ENCODE results near the gene RTP2. TPM values are rescaled to one million over a fixed set of nuclear protein-coding genes. Genes with fewer than 3 reads are reported as not detected.

RTP2 gene
- total RNA-seq, 1 experiment from 2014 or later: not detected

DNA sequence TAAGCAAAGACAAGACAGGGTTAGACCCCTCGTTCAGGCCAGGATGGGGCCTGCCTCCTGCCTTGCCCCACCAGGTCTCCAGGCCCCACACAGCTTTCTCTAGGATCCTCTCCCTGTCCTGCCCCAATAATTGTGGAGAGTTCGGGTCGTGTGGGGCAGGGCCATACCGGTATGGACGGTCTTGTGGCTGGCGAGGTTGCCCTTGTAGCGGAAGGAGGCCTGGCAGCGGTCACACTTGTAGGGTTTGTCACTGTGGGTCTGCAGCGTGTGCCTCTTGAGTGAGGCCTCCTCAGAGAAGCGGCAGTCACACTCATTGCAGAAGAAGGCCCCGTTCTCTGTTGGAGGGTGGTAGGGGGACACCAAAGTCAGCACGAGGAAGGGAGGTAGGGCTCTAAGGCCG lies 24.2 kb upstream of the RTP2 start:
- CTCF ChIA-PET: no interaction called here
- DNase-seq (ENCODE audit: low spot score): no peak
- TF ChIP-seq EZH2 (IDR thresholded peaks at IDR 0.05; ENCODE audit: borderline replicate concordance, low read depth, low read length, poor library complexity, severe bottlenecking): no peak
- BruUV-seq (replicated peaks): no TSS peak
- Histone ChIP-seq H3K27ac (ENCODE audit: low read depth, low read length, poor library complexity, severe bottlenecking) (no peak overlapping the region), H3K9me3 (ENCODE audit: low read depth, low read length, poor library complexity, severe bottlenecking) (no peaks in the 10 kb centered on the region), H3K4me3 (ENCODE audit: low read depth, low read length, poor library complexity, severe bottlenecking) (no peak overlapping the region), H3K36me3 (ENCODE audit: insufficient read depth, low read length, poor library complexity, severe bottlenecking) (peaks cover 94% of the 10 kb centered on the region), H3K4me1 (ENCODE audit: insufficient read depth, low read length, poor library complexity, severe bottlenecking) (no peaks in the 10 kb centered on the region), H3K27me3 (replicated peaks; ENCODE audit: insufficient read depth, low read depth, low read length, poor library complexity) (no peaks in the 10 kb centered on the region)
- intact Hi-C loops (cut with micrococcal nuclease; ENCODE audit: unreplicated experiment): no loop called here
- POLR2A ChIA-PET (ENCODE audit: low non-redundant PET): no interaction called here

DNA sequence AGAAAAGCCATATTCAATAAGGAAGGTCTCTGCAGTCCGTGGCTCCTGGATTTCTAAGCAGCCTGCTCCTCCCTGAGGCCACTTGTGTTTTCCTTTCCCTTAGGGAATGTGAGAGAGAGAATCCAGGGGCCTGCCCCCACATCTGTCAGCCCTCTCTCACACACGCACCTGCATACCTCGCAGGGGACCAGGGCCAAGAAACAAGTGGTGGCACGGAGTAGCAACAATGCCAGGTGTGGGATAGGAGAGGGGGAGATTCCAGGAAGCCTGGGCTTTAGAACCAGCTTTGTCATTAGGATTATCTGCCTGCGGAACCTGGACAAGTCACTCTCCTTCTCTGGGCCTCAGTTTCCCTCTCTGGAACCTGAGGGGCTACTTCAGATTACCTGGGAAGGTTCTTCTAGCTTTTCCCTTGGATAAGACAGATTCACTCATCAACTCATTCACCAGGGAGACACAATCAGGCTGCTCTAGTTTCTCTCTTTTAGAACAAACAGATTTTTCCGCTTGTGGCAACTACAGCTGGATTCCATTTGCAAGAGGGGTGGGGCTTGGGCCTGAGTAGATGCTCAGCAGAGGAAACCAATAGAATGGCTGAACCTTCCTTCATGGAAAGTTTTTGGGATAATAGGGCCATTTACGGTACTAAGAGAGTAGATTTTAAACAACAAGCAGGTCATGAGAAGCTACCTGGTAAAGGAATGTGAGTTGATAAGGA lies 23.5 kb upstream of the RTP2 start:
- BruUV-seq (replicated peaks): no TSS peak
- intact Hi-C loops (cut with micrococcal nuclease; ENCODE audit: unreplicated experiment): no loop called here
- H3K27me3 ChIP-seq (replicated peaks; ENCODE audit: insufficient read depth, low read depth, low read length, poor library complexity): no peaks in the 10 kb centered on the region
- H3K4me3 ChIP-seq (ENCODE audit: low read depth, low read length, poor library complexity, severe bottlenecking): no peak overlapping the region
- TF ChIP-seq EZH2 (IDR thresholded peaks at IDR 0.05; ENCODE audit: borderline replicate concordance, low read depth, low read length, poor library complexity, severe bottlenecking): no peak
- TF ChIP-seq, protein P1, sequence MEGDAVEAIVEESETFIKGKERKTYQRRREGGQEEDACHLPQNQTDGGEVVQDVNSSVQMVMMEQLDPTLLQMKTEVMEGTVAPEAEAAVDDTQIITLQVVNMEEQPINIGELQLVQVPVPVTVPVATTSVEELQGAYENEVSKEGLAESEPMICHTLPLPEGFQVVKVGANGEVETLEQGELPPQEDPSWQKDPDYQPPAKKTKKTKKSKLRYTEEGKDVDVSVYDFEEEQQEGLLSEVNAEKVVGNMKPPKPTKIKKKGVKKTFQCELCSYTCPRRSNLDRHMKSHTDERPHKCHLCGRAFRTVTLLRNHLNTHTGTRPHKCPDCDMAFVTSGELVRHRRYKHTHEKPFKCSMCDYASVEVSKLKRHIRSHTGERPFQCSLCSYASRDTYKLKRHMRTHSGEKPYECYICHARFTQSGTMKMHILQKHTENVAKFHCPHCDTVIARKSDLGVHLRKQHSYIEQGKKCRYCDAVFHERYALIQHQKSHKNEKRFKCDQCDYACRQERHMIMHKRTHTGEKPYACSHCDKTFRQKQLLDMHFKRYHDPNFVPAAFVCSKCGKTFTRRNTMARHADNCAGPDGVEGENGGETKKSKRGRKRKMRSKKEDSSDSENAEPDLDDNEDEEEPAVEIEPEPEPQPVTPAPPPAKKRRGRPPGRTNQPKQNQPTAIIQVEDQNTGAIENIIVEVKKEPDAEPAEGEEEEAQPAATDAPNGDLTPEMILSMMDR (conservative IDR thresholded peaks at IDR 0.05; ENCODE audit: low read depth, low read length): no peak
- H3K27ac ChIP-seq (ENCODE audit: low read depth, low read length, poor library complexity, severe bottlenecking): no peak overlapping the region
- ChIA-PET POLR2A (ENCODE audit: low non-redundant PET) (no interaction called here), CTCF (no interaction called here)
- no peaks in the 10 kb centered on the region for H3K4me1 ChIP-seq (ENCODE audit: insufficient read depth, low read length, poor library complexity, severe bottlenecking)
- H3K36me3 ChIP-seq (ENCODE audit: insufficient read depth, low read length, poor library complexity, severe bottlenecking): peaks cover 92% of the 10 kb centered on the region
- no peaks in the 10 kb centered on the region for H3K9me3 ChIP-seq (ENCODE audit: low read depth, low read length, poor library complexity, severe bottlenecking)
- no peak for DNase-seq (ENCODE audit: low spot score)

DNA sequence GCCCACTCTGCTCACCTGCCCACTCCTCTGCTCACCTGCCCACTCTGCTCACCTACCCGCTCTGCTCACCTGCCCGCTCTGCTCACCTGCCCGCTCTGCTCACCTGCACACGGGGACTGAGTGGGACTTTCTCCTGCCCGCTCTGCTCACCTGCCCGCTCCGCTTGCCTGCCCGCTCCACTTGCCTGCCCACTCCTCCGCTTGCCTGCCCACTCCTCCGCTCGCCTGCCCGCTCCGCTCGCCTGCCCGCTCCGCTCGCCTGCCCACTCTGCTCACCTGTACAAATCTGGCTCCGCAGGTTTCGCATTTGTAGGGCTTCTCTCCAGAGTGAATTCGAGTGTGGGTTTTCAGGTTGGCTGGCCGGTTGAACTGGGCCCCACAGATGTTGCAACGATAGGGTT lies 22.9 kb upstream of the RTP2 start:
- no peak overlapping the region for H3K4me3 ChIP-seq (ENCODE audit: low read depth, low read length, poor library complexity, severe bottlenecking)
- ChIA-PET POLR2A (ENCODE audit: low non-redundant PET) (no interaction called here), CTCF (no interaction called here)
- intact Hi-C loops (cut with micrococcal nuclease; ENCODE audit: unreplicated experiment): no loop called here
- peaks cover 86% of the 10 kb centered on the region for H3K36me3 ChIP-seq (ENCODE audit: insufficient read depth, low read length, poor library complexity, severe bottlenecking)
- no peaks in the 10 kb centered on the region for H3K27me3 ChIP-seq (replicated peaks; ENCODE audit: insufficient read depth, low read depth, low read length, poor library complexity)
- no peak for DNase-seq (ENCODE audit: low spot score)
- no peaks in the 10 kb centered on the region for H3K9me3 ChIP-seq (ENCODE audit: low read depth, low read length, poor library complexity, severe bottlenecking)
- no peak for TF ChIP-seq EZH2 (IDR thresholded peaks at IDR 0.05; ENCODE audit: borderline replicate concordance, low read depth, low read length, poor library complexity, severe bottlenecking)
- TF ChIP-seq, protein P1 (conservative IDR thresholded peaks at IDR 0.05; ENCODE audit: low read depth, low read length): no peak
- no peaks in the 10 kb centered on the region for H3K4me1 ChIP-seq (ENCODE audit: insufficient read depth, low read length, poor library complexity, severe bottlenecking)
- no TSS peak for BruUV-seq (replicated peaks)
- no peak overlapping the region for H3K27ac ChIP-seq (ENCODE audit: low read depth, low read length, poor library complexity, severe bottlenecking)

- no peak for DNase-seq (ENCODE audit: low spot score)
- POLR2A ChIA-PET (ENCODE audit: low non-redundant PET): no interaction called here
- CTCF ChIA-PET: no interaction called here
Observed at GRCh38 chr3:187722206-187722612, 19.9 kb upstream of the RTP2 start.

More at GRCh38 chr3:187722206-187722612, 19.9 kb upstream of the RTP2 start:
- no peak overlapping the region for H3K27ac ChIP-seq (ENCODE audit: low read depth, low read length, poor library complexity, severe bottlenecking)
- H3K36me3 ChIP-seq (ENCODE audit: insufficient read depth, low read length, poor library complexity, severe bottlenecking): peaks cover 56% of the 10 kb centered on the region
- no TSS peak for BruUV-seq (replicated peaks)
- H3K4me3 ChIP-seq (ENCODE audit: low read depth, low read length, poor library complexity, severe bottlenecking): no peak overlapping the region
- H3K9me3 ChIP-seq (ENCODE audit: low read depth, low read length, poor library complexity, severe bottlenecking): no peaks in the 10 kb centered on the region
- no peaks in the 10 kb centered on the region for H3K27me3 ChIP-seq (replicated peaks; ENCODE audit: insufficient read depth, low read depth, low read length, poor library complexity)
- intact Hi-C loops (cut with micrococcal nuclease; ENCODE audit: unreplicated experiment): no loop called here
- no peak for TF ChIP-seq EZH2 (IDR thresholded peaks at IDR 0.05; ENCODE audit: borderline replicate concordance, low read depth, low read length, poor library complexity, severe bottlenecking)
- TF ChIP-seq, protein P1 (conservative IDR thresholded peaks at IDR 0.05; ENCODE audit: low read depth, low read length): no peak
- H3K4me1 ChIP-seq (ENCODE audit: insufficient read depth, low read length, poor library complexity, severe bottlenecking): no peaks in the 10 kb centered on the region
